Measurements from ENCODE around the gene ADGRG6. TPM values are rescaled to one million over a fixed set of nuclear protein-coding genes. Genes with fewer than 3 reads are reported as not detected.

ADGRG6 gene
- total and polyA plus RNA-seq, 2 of the 8 experiments (the other 6 are each of a cell fraction or from before 2014, with no cell fraction given) = 1.1 to 6.2 TPM

GRCh38 chr6:142385352-142385751 lies 83.5 kb downstream of the ADGRG6 start:
- no peak overlapping the region for H2BK12ac ChIP-seq (ENCODE audit: low read depth, low read length)
- H3K79me2 ChIP-seq (ENCODE audit: control insufficient read depth in 1 of 2, insufficient read depth in 2 of 2, low read length in 2 of 2) = no peaks in the 10 kb centered on the region
- no peaks in the 10 kb centered on the region for H4K20me1 ChIP-seq (replicated peaks in 1 of 2; ENCODE audit: control insufficient read depth in 1 of 2, insufficient read depth in 2 of 2, low read length in 2 of 2)
- no peak overlapping the region for H2BK15ac ChIP-seq (ENCODE audit: low read length)
- CTCF ChIA-PET (ENCODE audit: partially characterized antibody) = no interaction called here
- no peak for FAIRE-seq
- H2BK20ac ChIP-seq (ENCODE audit: low read length) = no peak overlapping the region
- no peak overlapping the region for H3K27ac ChIP-seq (ENCODE audit: low read depth, low read length)
- H2BK120ac ChIP-seq (replicated peaks; ENCODE audit: low read depth, low read length) = no peak overlapping the region
- no peak overlapping the region for H2AK5ac ChIP-seq (ENCODE audit: low read depth, low read length)
- no peak overlapping the region for H3K23ac ChIP-seq (ENCODE audit: insufficient read length)
- H3K56ac ChIP-seq (replicated peaks; ENCODE audit: insufficient read length, low read depth, low read length) = no peak overlapping the region
- no peaks in the 10 kb centered on the region for H3K23me2 ChIP-seq (ENCODE audit: low read depth, low read length)
- H3K79me1 ChIP-seq (ENCODE audit: low read depth, low read length) = no peaks in the 10 kb centered on the region
- no peak overlapping the region for H3K9ac ChIP-seq (replicated peaks in 1 of 4; ENCODE audit: extremely low read depth in 1 of 4, low read depth in 3 of 4, low read length in 3 of 4)
- no peak overlapping the region for H4K5ac ChIP-seq (ENCODE audit: insufficient read length, low read depth, low read length)
- DNase-seq (ENCODE audit: low read depth in 1 of 2, low spot score in 2 of 2) = no peak
- no peaks in the 10 kb centered on the region for H3K36me3 ChIP-seq (ENCODE audit: control insufficient read depth in 2 of 4, insufficient read depth in 4 of 4, low read length in 3 of 4)
- H4K91ac ChIP-seq (replicated peaks; ENCODE audit: insufficient read length, low read length) = no peak overlapping the region
- H3K18ac ChIP-seq (ENCODE audit: extremely low read depth, low read length) = no peak overlapping the region
- H3K27me3 ChIP-seq (replicated peaks in 1 of 4; ENCODE audit: control insufficient read depth in 3 of 4, extremely low read depth in 1 of 4, insufficient read depth in 3 of 4, low read length in 3 of 4) = no peaks in the 10 kb centered on the region
- POLR2A ChIA-PET (ENCODE audit: partially characterized antibody) = no interaction called here
- H3K4me3 ChIP-seq (ENCODE audit: extremely low read depth in 1 of 4, insufficient read depth in 2 of 4, low read depth in 3 of 4, low read length in 4 of 4) = no peak overlapping the region
- H3K9me3 ChIP-seq (ENCODE audit: insufficient read depth in 2 of 2, low read depth in 1 of 2, low read length in 1 of 2) = no peaks in the 10 kb centered on the region
- H2AFZ ChIP-seq (ENCODE audit: low read length) = no peak overlapping the region
- H3K4me1 ChIP-seq (replicated peaks in 1 of 4; ENCODE audit: control insufficient read depth in 3 of 4, insufficient read depth in 4 of 4, low read length in 3 of 4) = no peaks in the 10 kb centered on the region
- no peak for TF ChIP-seq CHD2 (IDR thresholded peaks at IDR 0.05; ENCODE audit: low read length)
- no peak for TF ChIP-seq ATF2 (IDR thresholded peaks at IDR 0.05; ENCODE audit: low read length)
- no peak for TF ChIP-seq NRF1 (IDR thresholded peaks at IDR 0.05; ENCODE audit: low read depth, low read length)
- TF ChIP-seq TAF1 (IDR thresholded peaks at IDR 0.05; ENCODE audit: low read depth, low read length) = no peak
- TF ChIP-seq TAF7 (optimal IDR thresholded peaks at IDR 0.05; ENCODE audit: borderline replicate concordance, low read depth, low read length) = no peak
- TF ChIP-seq TEAD4 (IDR thresholded peaks at IDR 0.05; ENCODE audit: low read depth, low read length) = no peak
- 83% methylated on average over 2 of the region's 2 CpGs; no CpG with 5 or more reads in 1 of the 2 experiments for WGBS, 2 experiments (ENCODE audit: extremely low coverage in 1 of 2, insufficient coverage in 1 of 2, insufficient read length in 1 of 2, insufficient replicate concordance in 2 of 2, low coverage in 1 of 2, low lambda C conversion rate in 2 of 2, missing lambda C conversion rate in 1 of 2)
- no peak overlapping the region for H2BK5ac ChIP-seq (ENCODE audit: low read depth, low read length)
- no peak overlapping the region for H4K8ac ChIP-seq (ENCODE audit: extremely low read depth, insufficient read depth, low read length)
- no peak overlapping the region for H3K4me2 ChIP-seq (ENCODE audit: insufficient read depth in 1 of 2, low read depth in 2 of 2, low read length in 2 of 2)
- H3K14ac ChIP-seq (ENCODE audit: insufficient read length) = no peak overlapping the region
- H3K4ac ChIP-seq (replicated peaks; ENCODE audit: insufficient read length, low read depth, low read length) = no peak overlapping the region

All from H1 (cell line).